Activated T-cell treated with anti-CD3 and anti-CD28 coated beads for 4 hours (primary cell): ENCODE results near the gene SOX6.

Experiments used
- DNase-seq: peaks from one replicate; pipeline ENCODE4 v3.0.0-alpha.2; 2020

SOX6 gene

DNA sequence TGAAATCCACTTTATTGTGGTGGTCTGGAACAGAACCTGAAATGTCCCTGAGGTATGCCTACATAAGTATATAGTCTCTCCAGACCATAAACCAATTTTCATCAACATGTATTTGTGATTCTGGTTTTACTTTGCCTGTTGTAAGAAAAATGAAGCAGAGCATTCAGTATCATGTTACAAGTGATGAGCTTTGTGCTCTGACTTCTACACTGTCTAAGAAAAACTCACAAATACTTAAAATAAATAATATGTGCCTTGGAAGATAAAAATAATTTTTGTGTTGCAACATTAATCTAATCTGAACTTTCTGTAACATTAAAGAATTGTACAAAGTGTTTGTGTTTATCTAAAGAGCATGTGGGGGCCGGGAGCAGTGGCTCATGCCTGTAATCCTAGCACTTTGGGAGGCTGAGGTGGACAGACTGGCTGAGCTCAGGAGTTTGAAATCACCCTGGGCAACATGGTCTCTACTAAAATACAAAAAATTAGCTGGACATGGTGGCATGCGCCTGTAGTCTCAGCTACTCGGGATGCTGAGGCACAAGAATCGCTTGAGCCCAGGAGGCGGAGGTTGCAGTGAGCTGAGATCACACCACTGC lies 219.5 kb downstream of the SOX6 start:
- no peak for DNase-seq

DNA sequence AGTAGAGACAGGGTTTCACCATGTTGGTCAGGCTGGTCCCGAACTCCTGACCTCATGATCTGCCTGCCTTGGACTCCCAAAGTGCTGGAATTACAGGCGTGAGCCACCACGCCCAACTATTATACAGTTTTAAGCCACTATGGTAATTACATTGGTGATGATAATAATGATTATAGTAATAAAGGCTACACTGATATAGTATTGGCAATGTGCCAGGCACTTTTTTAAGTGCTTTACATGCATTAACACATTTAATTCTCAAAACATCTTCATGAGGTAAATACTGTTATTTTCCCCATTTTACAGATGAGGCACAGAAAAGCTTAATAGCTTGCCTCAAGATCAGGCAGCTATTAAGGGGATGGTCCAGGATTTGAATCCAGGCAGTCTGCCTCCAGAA lies 222.5 kb downstream of the SOX6 start:
- DNase-seq = no peak

DNA sequence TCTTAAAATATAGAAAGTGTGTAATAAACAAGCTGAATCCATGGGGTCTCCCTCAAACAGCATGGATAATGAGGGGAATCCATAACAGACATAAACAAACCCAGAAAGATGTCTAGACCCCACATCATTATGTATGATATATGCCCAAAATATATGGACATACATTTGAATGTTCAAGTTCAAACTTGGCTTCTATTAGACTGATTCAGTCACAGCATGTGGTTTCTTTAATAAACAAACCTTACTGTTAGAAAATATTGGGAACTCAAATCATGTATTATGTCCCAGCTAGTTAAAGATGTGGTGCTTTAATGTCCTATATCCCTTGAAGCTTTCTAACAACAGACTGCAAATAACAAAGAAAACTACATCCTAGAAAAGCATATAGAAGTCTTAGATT lies 228.6 kb downstream of the SOX6 start:
- no peak for DNase-seq

DNA sequence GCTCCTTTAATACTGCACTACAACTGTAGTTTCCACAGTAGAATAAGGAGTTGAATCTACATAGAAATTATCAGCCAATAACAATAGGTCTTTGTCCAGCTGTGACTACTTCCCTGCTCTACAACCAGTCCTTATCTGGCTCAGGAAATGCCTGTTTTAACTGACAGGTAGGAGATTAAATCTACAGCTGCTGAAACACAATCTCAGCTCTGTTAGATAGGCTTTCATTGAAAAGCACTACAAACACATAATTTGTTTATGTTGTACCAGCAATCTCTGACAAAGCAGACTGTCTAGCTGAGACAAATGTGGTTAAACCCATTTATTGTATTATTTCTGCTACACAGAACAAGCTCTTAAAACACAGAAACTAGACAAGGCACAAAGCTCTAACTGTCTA lies 230.0 kb downstream of the SOX6 start:
- DNase-seq = no peak

DNA sequence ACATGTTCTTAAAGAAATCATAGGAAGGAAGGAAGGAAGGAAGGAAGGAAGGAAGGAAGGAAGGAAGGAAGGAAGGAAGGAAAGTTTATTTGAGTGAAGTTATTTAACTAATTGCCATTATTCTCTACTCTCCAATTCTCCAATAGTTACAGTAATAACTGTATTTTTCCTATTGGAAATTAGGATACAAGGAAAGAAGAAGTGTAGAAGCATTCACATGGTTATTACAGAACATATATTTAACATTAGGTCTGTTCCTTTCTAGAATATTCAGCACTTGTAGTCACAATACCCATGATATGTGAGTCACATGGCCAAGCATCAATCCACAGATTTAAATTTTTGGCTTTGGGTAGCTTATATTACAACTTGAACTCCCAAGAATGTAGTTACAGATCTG lies 230.6 kb downstream of the SOX6 start:
- DNase-seq = no peak

DNA sequence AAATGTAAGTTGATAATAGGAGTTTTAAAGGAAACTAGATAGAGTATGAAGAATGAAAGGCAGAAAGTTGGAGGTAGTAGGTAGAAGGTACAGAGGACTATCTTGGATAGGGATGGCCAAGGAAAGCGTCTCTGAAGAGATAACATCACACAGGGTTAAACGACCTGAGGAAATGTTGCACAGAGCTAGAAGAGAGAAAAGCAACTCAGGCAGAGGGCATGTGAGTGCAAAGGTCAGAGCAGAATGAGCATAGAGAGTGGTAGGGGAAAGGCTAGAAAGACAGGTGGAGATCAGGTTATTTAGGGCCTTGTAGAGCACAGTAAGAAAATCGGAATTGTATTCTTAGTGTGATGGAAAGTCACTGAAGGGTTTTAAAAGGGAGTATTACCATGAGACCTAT lies 232.0 kb downstream of the SOX6 start:
- no peak for DNase-seq

DNA sequence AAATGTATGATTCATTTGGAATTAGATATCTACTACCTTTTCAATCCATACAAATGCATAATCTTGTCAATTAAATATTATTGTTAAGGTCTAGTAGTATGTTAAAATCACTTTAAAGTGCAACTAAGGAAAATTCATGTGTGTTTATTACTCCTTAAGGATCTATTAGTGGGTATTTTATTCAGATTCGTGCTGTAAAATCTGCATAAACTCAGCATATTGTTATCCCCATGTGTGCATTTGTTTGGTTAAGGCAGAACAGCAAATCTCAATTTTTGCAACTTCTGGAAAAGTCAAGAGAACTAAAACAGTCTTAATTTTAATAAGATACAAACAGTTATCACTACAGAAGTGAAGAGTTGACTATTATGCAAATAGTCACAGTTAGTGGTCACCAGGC lies 234.5 kb downstream of the SOX6 start:
- no peak for DNase-seq

DNA sequence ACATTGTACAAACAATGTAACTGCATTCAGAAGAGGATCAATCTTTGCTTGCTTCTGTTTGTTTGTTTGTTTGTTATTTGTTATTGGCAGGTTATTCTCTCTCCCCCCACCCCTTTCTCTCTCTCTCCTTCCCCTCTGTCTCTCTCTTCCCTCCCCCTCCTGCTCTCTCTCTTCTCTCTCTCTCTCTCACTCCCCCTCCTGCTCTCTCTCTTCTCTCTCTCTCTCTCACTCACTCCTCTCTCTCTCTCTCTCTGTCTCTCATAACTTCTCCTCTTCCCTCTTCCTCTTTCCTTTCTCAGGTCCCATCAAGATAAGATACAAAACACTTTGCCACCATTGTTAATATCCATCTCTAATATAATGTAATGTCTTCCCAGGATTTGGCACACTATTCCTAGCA lies 236.3 kb downstream of the SOX6 start:
- no peak for DNase-seq

DNA sequence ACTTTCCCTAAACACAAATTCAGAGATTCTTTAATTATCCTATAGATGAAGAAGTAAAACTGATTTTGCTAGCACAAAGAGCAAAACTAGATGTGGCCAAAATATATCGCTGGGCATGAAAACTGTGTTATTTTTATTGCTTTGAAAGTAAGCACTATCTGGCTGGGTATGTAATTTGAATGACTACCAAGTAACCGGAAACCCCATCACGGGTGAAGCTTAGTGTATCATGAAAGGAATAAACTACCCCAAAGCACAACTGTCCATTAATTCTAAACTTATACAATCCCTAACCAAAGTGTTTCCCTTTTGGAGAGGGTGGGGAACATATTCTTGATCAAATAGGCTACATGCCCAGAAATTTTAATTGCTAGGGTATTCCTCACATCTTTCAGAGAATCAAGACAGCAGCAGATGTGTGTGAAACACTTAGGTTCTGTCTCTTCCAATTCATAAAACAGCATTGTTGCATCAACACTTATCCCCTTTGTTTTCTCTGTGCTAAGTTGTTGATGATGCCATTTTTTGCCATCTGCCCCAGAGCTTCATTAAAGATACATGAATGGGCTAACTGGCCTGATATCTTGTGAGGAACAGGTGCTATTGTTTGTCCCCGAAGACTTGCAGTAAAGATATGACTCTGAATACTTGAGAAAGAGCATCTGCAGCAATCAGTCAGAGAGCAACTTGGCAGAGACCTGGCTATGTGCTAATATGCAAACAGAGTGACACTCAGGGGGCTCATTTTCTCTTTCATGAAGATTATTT lies 238.2 kb downstream of the SOX6 start:
- DNase-seq = no peak

DNA sequence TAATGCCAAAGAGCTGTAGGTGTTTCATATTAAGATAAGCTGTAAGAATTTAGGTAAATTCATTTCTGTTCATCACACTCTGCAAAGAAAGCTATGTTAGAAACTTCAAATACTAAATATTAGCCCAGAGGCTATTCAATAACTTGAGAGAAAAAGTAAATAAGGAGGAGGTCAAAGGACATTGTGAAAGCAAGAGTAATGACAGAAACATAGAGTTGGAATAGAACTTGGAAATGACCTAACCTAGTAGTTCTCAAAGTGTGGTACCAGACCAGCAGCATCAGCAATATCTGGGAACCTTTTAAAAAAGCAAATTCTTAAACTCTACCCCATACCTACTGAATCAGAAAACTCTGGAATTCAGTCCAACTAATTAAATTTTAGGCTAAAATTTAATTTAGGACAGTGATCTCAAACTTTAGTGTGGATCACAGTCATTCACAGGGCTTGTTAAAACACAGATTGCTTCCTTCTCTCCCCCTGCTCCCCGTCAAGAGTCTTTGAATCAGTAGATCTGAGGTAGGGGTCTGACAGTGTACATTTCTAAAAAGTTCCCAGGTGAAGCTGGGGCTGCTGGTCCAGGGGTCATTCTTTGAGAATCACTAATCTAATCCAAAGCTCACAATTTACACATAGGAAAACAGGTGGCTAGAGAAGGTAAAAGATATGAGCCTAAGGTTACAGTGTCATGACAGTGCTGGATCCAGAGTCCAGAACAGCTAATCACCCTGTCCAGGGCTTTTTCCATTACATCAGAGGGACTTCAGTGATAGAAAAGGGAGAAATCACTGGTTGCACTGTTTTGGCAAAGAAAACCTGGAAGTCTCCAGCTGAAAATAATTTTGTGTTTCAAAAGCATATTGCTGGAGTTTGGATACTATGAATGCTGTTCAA lies 241.1 kb downstream of the SOX6 start:
- DNase-seq = no peak

DNA sequence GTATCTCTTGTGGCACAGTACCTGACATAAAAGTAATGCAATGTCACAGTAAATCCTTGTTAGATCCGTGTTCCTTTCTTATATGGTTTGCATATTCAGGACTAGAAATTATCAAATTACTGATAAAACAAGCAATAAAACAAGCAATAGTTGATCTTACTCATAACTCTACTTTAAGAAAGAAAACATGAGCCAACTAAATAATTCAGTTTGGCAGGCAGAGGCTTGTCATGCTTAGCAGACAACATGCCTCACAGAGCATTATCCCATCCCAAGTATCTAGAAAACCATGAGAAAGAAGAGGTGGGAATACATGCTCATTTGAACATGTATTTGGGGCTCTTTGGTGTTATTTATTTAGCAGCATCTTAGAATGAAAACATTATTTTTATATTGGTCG lies 241.9 kb downstream of the SOX6 start:
- no peak for DNase-seq

DNA sequence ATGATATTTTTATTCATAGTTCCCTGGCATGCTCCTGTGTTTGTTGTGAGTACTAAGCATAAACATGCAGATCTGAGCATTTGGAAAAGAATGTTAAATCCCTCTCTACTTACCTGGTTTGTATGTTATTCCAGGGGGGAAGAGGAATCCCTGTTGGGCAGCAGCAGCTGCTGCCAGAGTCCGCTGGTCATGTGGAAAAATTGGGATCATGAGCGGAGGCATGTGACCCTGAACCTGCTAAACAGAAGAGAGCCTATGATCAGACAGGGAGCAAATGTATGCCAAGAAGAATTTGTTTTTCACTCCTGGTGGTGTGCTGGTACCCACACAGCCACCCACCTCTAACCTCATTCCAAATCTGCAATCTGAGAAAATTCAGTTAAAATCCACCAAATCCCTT lies 244.7 kb downstream of the SOX6 start:
- DNase-seq = no peak

DNA sequence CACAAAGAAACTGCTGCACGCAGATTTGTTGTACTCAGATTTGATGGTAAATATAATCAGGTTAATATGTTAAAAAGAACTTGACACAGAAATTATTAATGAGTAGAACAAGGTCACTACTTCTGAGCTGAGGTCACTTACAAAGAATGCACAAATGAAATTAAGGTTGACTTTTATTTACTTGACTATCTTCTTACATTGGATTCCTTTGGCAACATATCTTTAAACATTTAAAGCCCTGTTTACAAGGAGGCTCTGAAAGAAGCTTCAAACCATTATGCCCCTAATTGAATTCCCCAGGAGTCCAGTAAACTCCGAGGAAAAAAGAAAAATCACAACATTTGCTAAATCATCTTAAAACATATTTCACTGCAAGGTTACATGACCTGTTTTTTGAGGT lies 245.5 kb downstream of the SOX6 start:
- DNase-seq = no peak

DNA sequence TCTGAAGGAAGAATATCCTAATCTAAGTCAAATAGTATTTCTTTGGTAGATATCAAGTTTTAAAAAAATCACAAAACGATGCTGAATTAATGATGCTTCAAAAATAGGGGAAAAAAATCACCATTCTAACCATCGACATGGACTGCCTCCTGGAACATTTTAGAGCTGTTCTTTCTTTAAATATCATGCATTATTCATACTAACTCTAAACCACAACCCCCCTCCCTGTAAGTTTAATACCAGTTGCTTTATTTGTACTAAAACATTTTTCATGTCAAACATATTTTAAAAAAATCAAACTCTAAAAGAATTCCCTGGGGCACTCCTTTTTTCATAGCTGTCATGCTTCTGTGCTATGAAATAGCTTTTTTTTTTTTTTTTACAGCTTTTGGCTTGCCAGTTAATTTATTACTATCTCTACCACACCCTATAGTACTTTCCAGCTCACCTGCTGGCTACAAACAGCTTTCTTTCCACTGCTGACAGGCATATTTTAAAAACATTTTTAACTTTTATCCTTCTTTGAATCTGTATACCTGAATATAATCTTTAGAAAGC lies 256.9 kb downstream of the SOX6 start:
- no peak for DNase-seq

DNA sequence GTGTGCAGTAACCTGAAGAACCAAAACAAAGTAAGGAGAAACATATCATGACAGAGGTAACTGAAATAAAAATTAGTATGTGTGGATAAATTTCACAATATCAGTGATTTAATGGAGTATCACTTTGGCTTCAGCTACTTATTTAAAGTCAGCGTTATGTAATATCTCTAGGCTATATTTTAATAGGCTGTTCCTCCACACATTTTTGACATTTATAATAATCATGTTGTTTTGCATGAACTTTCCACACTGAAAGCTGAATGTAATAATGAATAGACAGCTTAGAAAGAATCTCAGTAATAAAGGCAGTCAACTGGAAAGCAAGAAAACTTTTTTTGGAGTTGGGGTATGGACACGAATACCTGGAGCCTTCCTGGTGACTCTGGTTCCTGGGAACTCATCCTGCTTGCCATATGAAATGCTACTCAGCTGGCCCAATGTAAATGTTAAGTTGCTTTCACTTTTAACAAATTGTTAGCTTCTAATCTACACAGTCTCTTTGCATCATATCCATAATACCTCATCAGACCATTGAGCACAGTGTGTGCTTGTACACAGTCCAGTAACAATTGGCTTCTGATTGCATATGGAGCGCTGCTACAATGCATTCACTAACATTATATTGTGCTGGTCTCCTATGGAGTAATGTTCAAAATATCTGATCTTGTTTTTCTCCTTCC lies 257.7 kb downstream of the SOX6 start:
- DNase-seq = no peak

DNA sequence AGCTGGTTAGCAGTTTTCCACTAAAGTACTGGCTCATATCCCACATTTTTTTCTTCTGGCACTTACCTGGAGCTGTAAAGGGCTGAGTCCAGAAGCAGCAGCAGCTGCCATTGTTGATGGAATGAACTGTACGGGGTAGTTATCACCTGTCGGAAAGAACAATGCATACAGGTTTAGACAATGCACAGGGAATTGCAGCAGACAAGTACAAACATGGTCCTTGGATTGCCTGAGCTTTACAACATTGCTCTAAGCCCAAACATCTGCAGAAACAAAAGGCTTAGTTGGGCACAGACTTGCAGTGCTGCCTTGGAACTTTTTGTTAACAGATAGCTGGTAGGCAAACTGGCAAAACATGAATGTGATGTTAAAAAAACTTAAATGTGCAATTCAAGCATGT lies 258.8 kb downstream of the SOX6 start:
- no peak for DNase-seq

DNA sequence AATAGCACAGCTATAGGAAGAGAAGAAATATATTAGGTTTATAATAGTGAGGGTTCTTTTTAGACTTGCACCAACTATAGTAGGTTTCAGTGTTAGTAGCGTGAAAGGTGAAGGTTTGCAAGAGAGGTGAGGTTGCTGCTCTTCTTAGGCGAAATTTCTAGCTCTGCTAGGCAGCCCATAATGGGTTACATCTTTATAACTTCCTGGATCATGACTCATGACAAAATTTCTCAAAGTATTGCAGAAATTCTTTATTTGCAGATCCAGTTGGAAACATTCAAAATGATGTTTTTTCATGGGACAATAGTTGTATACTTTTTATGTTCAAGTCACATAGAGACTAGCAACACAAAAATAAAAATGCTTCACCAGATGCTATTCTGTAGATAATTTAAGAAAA lies 260.0 kb downstream of the SOX6 start:
- no peak for DNase-seq

DNA sequence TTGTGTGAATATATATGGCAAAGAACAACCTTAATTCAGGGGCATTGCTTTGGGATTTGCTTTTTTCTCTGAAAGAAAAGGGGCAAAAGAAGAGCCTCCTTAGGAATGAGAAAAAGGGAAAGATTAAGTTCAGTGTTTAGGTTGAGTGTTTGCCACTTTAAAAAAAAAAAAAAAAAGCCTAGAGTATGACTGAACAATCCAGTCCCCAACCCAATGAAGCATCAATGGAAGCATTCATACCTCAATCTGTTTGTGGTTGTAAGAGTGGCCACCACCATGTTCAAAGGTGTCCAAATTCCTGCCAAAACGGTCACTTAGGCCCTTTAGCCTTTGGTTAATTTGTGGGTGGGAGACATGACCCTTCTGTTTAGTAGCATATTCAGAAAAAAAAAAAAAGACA lies 260.6 kb downstream of the SOX6 start:
- DNase-seq = no peak

DNA sequence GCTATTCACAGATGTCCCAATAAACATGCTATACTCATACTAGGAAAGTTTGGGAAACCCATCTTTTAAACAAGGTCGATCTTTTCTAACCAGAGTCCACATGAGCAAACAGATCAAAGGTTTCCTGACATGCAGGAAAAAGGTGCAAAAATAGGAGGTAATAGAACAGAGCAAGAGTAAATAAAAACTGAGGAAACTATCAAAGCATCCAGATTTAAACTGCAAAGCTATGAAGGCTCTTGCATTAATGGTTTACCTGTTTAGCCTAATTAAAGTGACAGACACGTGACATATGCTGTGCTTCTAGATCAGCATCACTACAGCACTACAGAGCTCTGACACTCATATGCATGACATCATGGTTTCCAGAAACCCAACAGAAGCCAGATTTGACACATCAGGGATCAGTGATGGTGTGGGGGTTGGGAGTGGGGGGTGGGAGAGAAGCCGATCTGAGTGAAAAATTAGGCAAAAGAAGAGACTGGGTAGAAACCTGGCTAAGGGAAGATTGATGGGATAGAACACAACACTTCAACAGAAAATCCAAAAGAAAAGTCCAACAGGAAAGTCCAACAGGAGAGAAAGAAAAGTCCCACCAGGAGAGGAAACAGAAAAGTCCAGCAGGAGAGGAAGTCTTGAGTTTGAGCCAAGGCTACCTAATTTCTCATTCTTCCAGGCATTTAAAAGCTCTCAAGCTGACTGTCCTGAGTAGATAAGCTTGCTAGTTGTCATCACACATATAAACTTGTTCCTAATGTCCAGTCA lies 262.3 kb downstream of the SOX6 start:
- DNase-seq = no peak

DNA sequence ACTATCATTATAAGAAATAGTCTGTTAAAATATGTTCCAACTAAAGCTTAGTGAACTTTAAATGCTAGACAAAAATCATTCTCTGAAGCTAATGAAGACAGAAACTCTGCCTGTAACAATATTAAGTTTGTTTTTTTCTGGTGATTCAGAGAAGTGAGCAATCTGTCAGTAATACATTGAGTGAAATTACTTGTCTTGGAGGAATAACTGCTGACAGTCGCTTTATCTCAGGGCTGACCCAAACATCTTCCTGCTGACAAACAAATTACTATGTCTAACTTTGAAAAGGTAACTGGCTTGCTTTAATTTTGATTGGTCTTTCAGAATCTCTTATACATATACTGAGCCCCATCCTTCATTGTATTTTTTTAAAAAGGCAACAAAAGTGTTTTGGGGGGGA lies 264.5 kb downstream of the SOX6 start:
- no peak for DNase-seq

DNA sequence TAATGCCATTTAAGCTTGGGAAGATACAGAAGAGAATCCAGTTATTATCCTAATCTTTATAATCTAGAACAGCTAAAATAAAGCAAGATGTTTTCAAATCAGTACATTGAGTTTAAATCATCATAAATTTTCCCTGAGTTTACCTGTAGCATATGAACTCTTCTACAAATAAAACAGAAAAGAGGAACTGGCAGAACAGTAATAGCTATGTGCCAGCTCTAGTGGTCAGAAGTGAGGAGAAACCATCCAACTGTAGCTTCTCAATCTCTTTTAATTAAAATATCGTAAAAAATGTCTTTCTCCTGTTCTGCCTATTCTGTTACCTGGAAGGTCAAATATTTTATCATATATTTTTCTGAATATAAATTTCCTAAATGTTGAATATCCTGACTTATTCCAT lies 266.9 kb downstream of the SOX6 start:
- DNase-seq = no peak

DNA sequence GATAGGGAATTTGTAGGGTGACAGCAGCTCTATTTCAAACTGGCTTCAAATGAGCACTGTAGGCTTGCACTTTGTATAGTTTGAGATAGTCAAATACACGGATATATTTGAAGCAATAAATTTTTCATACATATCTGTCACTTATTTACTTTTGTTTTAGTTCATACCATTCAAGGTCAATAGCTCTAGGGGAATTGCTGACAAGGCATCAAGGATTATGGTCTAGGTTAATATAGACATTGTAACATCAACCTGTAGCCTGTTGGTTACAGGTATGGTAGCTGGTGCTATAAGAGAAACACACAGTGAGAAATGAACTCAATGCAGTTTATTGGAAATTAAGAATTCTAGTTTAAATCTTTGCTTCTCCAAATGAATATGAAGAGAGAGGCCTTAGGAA lies 267.6 kb downstream of the SOX6 start:
- DNase-seq = no peak
